Brain microvascular endothelial cell (primary cell): ENCODE results near the gene MAZ.
"Not testable (repeated sequence)": the region's sequence is repeated elsewhere in the genome, so short reads cannot be mapped to it uniquely, and the experiment has no call there.

ENCODE experiments used
- DNase-seq: peaks from one replicate; pipeline ENCODE4 v3.0.0-alpha.2; 2020
- H3K27ac ChIP-seq: fragments of 250-450 bp; sonication (Bioruptor Pico); 2 replicates; pipeline ENCODE4 v1.5.1; 2020; ENCODE audit warnings: mild to moderate bottlenecking, moderate library complexity
- H3K27me3 ChIP-seq: fragments of 250-450 bp; sonication (Bioruptor Pico); replicated peaks from 2 replicates; pipeline ENCODE4 v1.5.1; 2020; ENCODE audit warnings: mild to moderate bottlenecking
- H3K36me3 ChIP-seq: fragments of 250-450 bp; sonication (Bioruptor Pico); replicated peaks from 2 replicates; pipeline ENCODE4 v1.5.1; 2020; ENCODE audit warnings: mild to moderate bottlenecking
- H3K4me3 ChIP-seq: 2 replicates; pipeline ENCODE4 v1.5.1; 2011; ENCODE audit warnings: low read depth, mild to moderate bottlenecking, control low read depth, low read length, moderate library complexity
- CTCF ChIP-seq: IDR thresholded peaks from 2 replicates; pipeline ENCODE4 v1.5.1; 2011; ENCODE audit warnings: low read depth, mild to moderate bottlenecking, moderate library complexity, low read length, control low read depth, inconsistent platforms; ENCODE audit errors: missing control alignments
- in situ Hi-C: cut with HindIII; loops from 2 replicates; pipeline ENCODE4 v1.10.0; 2017; ENCODE audit warnings: low sequenced_read_pairs, low pct_ligation_motif_present

MAZ gene

GRCh38 chr16:29770250-29770929 lies 35.9 kb upstream of the MAZ start:
- in situ Hi-C loops, result no loop called here
- H3K4me3 ChIP-seq, result no peak overlapping the region
- H3K36me3 ChIP-seq, result no peaks in the 10 kb centered on the region
- DNase-seq, result no peak
- H3K27me3 ChIP-seq, result no peaks in the 10 kb centered on the region
- no peak for TF ChIP-seq CTCF
- no peak overlapping the region for H3K27ac ChIP-seq

GRCh38 chr16:29772330-29772729 lies 34.0 kb upstream of the MAZ start:
- in situ Hi-C loops, result not testable (repeated sequence)

GRCh38 chr16:29774730-29775129 lies 31.6 kb upstream of the MAZ start:
- TF ChIP-seq CTCF, result no peak
- in situ Hi-C loops, result no loop called here

More at GRCh38 chr16:29772330-29772729, 34.0 kb upstream of the MAZ start:
- not testable (repeated sequence) for H3K4me3 ChIP-seq, DNase-seq, H3K36me3 ChIP-seq, H3K27ac ChIP-seq, H3K27me3 ChIP-seq

GRCh38 chr16:29775742-29776408 lies 30.5 kb upstream of the MAZ start:
- peak; percentile 14 for DNase-seq
- Histone ChIP-seq H3K27me3 (no peaks in the 10 kb centered on the region), H3K27ac (no peak overlapping the region), H3K36me3 (no peaks in the 10 kb centered on the region), H3K4me3 (no peak overlapping the region)
- no peak for TF ChIP-seq CTCF
- in situ Hi-C loops, result no loop called here

More at GRCh38 chr16:29774730-29775129, 31.6 kb upstream of the MAZ start:
- Histone ChIP-seq H3K4me3 (no peak overlapping the region), H3K27ac (no peak overlapping the region), H3K27me3 (no peaks in the 10 kb centered on the region), H3K36me3 (no peaks in the 10 kb centered on the region)
- no peak for DNase-seq

GRCh38 chr16:29777576-29778350 lies 28.6 kb upstream of the MAZ start, which contains the start of gene ZG16:
ZG16 (plus strand) TSS chr16:29778256; CDS start chr16:29779267, 1,011 bp downstream.
- H3K36me3 ChIP-seq, result no peaks in the 10 kb centered on the region
- no peaks in the 10 kb centered on the region for H3K27me3 ChIP-seq
- no peak for DNase-seq
- H3K27ac ChIP-seq, result no peak within 1 kb of the TSS
- no peak within 1 kb of the TSS for H3K4me3 ChIP-seq
- TF ChIP-seq CTCF, result no peak
- in situ Hi-C loops, result no loop called here

GRCh38 chr16:29779474-29779873 lies 26.9 kb upstream of the MAZ start:
- in situ Hi-C loops, result no loop called here
- DNase-seq, result no peak
- Histone ChIP-seq H3K36me3 (no peaks in the 10 kb centered on the region), H3K4me3 (no peak overlapping the region), H3K27ac (no peak overlapping the region), H3K27me3 (no peaks in the 10 kb centered on the region)
- no peak for TF ChIP-seq CTCF

GRCh38 chr16:29783094-29783953 lies 23.0 kb upstream of the MAZ start:
- H3K27ac ChIP-seq, H3K4me3 ChIP-seq, H3K36me3 ChIP-seq, H3K27me3 ChIP-seq, in situ Hi-C loops, DNase-seq: not testable (repeated sequence)
